C1 segment of cervical spinal cord (tissue), 14 donors: ENCODE data around the gene S100A4.
"Not testable (repeated sequence)": the region's sequence is repeated elsewhere in the genome, so short reads cannot be mapped to it uniquely, and the experiment has no call there.

Experiments used
- DNase-seq, 14 donors: peaks; one replicate each; lab custom pipeline; 2025; lab: John Stamatoyannopoulos, UW

Gene S100A4

DNA sequence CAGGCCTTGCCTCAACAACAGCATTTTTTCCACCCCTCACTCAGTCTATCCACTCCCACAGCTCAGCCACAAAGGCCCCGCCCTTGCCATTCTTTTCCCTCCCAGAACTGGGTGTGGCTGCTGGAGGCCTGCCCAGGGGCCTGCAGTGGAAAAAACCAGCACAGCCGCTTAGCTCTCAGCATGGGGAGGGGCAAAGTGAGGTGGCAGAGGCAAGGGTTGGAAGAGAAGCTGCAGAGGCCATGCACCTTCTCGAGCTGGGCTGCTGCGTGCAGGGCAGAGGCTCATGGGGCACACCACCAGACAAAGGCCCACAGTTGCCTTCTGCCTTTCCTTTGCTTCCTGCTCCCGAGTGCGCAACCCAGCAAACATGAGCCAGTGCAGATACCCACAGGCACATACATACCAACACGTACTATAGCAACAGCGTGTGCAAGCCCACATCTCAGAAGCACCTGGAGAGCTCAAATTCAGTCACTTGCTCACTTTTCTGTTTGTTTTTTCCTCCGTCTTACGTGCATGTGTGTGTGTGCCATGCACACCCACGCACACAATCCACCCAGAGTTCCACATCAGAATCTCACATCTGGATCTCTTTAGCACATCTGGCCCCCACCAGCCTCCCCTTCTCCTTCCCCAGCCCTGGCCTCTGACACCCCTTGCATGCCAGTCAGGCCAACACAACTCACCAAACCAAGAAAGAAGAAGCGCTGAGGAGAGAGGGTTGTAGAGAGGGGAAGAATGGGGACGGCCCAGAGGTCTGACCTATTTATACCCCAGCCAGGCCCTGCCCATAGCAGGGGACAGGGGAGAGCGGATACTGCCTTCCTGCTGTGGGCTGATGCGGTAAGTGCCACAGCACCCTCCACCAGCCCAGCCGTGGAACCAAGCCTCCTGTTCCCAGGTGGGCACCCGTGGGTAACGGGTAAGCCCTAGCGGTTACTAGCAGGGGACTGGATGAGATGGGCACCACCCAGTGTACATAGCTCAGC, at the start of gene S100A4:
Gene S100A4 (minus strand): TSS at position 740 of the 989 bp plus-strand sequence. CDS start 1,012 bp downstream, outside the sequence.
- DNase-seq = peak in 10 of 14 donors; percentile 6 to 76 (median 32)

DNA sequence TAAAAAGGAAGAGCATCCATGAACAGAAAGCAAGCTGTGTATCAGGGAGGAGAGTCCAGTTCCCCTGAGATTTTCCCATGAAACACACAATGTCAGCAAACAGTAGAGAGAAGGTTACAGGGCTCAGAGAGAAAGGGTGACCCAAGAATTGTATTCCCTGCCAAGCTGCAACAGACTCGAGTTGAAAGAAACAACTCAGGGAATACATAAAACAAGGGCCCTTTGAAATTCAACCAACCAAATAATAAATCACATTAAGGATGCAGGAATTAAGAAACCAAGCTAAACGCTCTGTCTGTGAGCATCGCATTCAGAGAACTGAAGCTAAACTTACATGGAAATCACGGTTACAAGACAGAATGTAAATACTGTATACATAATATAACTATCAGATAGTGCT, 47.1 kb upstream of the S100A4 start:
- DNase-seq = no peak

DNA sequence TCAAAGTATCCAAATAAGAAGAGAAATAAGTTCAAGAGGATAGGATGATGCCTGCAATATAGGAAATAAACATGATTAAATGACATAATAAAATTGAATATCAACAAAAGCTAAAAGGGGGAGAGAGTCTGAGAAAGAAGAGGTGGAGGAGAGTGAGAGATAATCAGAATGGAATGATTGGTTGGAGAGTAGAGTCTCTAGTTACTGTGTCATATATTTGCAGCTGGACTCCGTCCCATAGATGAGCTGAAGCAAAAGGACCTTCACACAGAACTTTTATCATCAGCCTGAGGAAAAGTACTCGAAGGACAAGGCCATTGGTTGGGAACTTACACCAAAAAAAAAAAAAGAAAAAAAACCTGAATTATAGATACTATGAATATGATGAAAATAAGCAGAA, 42.9 kb upstream of the S100A4 start:
- DNase-seq = no peak

DNA sequence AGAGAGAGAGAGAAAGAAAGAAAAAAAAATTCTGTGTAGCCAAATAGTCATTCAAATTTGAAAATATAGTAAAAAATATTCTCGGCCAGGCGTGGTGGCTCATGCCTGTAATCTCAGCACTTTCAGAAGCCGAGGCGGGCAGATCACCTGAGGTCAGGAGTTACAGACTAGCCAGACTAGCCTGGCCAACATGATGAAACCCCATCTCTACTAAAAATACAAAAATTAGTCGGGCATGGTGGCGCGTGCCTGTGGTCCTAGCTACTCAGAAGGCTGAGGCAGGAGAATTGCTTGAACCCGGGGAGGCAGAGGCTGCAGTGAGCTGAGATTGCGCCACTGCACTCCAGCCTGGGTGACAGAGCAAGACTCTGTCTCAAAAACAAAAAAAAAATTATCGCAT, 42.4 kb upstream of the S100A4 start:
- not testable (repeated sequence) for DNase-seq

DNA sequence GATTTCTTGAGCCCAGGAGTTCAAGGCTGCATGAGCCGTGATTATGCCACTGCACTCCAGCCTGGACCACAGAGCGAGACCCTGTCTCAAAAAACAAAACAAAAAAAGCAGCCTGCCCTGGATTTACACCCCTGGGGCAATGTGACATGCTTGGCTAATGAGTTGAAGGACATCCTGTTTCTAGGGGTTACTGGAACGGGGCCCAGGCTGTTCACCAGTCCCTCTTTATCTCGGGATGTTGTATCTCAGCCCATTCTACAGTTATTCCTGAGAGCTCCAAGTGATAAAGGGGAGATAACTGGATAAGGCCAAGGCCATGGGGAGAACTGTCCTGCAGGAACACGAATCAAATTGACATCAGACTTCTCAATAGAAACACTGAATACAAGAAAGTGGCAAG, 41.7 kb upstream of the S100A4 start:
- DNase-seq = no peak

DNA sequence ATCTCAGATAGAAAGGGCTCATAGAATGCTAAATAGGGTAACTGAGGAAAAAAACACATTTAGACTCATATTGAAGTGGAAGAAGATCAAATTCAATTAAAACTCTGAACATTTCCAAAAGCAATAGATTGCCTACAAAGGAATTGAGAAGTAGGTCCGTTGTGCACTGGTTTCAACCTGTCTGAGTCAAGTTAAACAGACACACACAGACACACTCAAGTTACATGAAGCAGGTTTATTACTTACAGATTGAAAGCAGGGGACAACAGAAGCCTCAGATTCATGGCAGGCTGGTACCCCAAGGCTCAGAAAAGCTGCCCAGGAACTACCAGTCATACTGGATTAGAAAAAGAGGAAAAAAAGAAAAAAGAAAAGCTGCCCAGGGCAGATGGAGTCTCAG, 40.7 kb upstream of the S100A4 start:
- no peak for DNase-seq

DNA sequence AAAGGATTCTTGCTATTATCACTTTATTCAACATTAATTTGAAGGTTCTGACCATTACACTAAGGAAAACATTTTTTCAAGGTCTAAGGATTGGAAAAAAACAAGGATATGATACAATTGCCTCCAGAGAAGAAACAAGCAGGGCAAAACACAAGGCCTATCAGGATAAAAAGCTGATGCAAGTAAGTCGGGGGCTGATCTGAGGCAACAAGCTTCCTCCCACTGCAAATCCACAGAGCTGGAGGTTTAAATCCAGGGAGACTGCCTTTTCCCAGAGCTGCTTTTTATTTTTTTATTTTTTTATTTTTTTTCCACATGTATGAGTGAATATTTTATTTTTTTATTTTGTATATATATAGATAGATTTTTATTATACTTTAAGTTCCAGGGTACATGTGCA, 39.4 kb upstream of the S100A4 start:
- DNase-seq = no peak

DNA sequence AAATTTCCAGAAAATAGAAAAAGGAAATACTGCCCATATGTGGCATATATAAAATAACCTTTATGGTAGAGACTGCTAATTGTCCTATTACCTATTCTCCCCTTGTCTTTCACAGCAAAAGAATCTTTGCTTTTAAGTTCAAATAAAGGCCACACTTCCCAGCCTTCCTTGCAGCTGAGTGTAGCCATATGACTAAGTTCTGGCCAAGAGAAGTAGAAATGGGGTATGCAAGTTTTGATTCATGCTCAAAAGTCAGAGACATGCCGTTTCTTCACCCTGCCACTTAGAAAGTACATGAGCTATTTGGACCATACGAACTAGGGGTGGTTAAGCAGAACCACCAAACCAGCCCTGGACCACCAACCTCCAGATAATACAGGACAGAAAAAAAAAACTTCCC, 38.4 kb upstream of the S100A4 start:
- DNase-seq = no peak

DNA sequence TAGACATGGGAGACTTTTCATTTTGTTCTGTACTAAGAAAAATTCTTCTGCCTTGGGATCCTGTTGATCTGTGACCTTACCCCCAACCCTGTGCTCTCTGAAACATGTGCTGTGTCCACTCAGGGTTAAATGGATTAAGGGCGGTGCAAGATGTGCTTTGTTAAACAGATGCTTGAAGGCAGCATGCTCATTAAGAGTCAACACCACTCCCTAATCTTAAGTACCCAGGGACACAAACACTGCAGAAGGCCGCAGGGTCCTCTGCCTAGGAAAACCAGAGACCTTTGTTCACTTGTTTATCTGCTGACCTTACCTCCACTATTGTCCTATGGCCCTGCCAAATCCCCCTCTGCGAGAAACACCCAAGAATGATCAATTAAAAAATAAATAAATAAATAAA, 37.9 kb upstream of the S100A4 start:
- DNase-seq = not testable (repeated sequence)

DNA sequence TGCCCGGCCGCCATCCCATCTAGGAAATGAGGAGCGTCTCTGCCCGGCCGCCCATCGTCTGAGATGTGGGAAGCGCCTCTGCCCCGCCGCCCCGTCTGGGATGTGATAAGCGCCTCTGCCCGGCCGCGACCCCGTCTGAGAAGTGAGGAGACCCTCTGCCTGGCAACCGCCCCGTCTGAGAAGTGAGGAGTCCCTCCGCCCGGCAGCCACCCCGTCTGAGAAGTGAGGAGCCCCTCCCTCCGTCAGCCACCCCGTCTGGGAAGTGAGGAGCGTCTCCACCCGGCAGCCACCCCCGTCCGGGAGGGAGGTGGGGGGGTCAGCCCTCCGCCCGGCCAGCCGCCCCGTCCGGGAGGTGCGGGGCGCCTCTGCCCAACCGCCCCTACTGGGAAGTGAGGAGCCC, 37.2 kb upstream of the S100A4 start:
- not testable (repeated sequence) for DNase-seq

DNA sequence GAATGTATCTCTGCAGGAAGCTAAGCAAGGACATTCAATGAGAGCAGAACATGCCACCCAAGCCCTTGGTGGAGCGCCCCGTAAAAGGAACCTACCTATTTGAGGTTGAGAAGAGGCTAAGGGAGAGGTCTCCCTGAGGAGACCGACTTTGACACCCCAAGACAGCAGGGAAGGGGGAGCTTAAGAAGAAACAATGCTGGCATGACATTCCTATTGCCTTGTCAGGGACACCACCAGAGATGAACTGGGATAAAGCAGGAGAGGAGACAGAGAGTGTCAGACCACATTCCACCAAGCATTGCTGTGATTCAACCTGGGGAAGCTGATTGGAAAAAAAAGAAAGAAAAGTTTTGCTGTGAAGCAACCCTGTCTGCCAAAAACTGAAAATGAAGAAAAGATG, 33.3 kb upstream of the S100A4 start:
- no peak for DNase-seq

DNA sequence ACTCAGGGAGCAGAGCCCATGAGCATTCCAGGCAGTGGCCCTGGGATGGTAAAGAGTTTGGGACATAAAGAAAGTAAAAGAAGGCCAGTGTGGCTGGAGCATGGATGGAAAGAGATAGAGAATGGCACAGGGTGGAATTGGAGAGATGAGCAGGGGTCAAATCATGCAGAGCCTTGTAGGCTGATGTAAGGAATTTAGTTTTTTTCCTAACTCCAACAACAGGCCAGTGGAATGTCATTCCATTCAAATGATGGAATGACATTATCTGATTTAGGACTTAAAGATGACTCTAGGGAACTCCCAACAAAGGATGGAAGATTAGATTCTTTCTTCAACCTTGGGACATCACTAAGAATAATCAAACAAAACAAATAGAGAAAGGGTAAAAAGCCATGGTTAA, 32.9 kb upstream of the S100A4 start:
- no peak for DNase-seq

DNA sequence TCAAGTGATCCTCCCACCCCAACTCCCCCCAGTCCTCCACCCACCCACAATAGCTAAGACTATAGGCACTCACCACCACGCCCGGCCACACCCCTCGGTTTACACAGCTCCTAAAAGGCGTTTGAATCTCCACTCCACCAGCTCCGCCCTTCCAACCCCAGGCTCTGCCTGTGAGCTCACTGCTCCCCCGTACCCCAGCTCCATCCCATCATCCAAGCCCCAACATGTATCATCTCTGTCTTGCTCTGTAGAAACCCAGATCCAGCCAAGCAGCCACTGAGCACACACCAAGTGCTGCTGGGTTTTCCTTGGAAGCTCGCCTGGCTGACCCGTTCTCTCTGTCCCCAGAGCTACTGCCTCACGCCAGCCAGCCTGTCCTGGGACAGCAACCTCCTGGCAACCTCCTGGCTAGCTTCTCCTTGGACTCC, 32.0 kb upstream of the S100A4 start:
- DNase-seq = peak in 7 of 14 donors; percentile 5 to 67 (median 31)

DNA sequence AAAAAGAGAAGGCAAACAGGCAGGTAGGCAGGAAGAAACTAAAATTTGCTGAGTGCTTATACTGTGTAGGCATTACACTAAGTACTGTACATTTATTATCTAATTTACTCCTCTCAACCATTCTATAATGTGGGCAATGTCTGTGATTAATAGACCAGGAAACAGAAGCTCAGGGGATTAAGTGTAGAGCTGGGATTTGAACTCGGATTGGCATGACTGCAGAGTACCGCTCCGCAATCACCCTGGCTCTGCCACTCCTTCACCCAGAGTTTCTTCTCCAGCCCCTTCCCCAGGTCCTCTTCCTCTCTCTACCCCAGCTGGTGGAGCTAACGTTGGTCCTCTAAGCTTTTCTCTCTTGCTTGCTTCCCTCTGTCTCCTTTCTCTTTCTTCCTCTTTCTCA, 31.5 kb upstream of the S100A4 start:
- DNase-seq = no peak

DNA sequence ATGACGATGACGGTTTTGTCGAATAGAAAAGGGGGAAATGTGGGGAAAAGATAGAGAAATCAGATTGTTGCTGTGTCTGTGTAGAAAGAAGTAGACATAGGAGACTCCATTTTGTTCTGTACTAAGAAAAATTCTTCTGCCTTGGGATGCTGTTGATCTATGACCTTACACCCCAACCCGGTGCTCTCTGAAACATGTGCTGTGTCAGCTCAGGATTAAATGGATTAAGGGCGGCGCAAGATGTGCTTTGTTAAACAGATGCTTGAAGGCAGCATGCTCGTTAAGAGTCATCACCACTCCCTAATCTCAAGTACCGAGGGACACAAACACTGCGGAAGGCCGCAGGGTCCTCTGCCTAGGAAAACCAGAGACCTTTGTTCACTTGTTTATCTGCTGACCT, 29.9 kb upstream of the S100A4 start:
- DNase-seq = not testable (repeated sequence)

DNA sequence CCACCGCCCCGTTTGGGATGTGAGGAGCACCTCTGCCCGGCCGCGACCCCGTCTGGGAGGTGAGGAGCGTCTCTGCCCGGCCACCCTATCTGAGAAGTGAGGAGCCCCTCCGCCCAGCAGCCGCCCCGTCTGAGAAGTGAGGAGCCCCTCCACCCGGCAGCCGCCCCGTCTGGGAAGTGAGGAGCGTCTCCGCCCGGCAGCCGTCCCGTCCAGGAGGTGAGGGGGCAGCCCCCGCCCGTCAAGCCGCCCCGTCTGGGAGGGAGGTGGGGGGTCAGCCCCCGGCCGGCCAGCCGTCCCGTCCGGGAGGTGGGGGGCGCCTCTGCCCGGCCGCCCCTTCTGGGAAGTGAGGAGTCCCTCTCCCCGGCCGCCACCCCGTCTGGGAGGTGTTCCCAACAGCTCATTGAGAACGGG, 29.5 kb upstream of the S100A4 start:
- DNase-seq = not testable (repeated sequence)

DNA sequence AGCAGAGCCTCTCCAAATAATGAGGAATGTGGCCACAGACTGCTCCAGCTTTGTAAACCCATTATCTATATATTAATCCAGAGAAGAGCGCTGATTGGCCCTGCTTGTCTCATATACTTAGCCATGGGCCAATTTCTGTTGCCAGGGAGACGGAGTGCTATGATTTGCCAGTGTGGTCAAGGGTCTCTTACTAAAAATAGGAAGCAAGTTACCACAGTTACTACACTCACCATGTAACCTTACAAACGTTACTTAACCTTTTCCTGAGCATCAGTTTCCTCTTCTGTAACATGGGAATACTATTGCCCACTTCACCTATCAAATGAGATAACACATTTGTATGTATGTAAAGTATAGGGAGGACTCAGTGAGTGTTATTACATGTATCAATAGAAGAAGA, 27.7 kb upstream of the S100A4 start:
- DNase-seq = no peak

DNA sequence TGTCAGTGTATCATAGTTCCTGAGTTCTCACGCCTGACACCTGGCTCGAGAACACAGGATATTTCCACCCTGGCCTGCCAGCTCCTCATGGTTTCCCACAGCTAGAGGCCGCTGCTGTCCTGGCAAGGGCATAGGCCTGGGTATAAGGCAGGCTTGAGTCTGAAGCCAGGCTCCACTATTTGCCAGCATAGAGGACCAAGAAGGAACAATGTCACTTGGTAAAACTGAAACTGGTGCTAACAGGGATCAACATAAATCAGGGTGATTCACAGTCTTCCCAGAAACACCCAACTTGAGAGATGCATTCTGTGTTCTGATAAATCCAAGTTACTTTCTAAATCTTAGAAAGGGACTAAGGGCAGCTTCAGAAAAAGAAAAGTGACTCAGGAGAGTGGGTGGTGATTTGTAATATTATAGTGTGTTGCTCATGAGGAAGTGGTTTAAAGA, 27.0 kb upstream of the S100A4 start:
- DNase-seq = peak in 12 of 14 donors; percentile 23 to 83 (median 62)

DNA sequence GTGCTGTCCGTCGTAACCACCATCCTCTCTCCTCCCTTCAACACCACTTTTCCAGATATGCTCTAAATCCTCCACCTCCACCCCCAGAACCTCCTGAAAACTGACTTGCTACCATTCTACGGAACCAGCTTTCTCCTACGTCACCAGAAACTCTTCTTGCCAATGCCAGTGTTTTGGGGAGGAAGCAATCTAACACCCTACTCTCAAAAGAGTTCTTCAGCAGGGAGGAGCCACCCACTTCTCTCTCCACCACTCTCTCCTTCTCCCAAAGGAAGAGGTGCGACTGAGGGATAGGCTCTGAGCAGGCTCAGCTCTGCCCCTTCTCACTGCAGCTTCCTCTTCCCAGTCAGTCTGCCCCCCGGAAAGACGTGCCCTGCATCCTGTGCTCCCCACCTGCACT, 26.1 kb upstream of the S100A4 start:
- DNase-seq = no peak

DNA sequence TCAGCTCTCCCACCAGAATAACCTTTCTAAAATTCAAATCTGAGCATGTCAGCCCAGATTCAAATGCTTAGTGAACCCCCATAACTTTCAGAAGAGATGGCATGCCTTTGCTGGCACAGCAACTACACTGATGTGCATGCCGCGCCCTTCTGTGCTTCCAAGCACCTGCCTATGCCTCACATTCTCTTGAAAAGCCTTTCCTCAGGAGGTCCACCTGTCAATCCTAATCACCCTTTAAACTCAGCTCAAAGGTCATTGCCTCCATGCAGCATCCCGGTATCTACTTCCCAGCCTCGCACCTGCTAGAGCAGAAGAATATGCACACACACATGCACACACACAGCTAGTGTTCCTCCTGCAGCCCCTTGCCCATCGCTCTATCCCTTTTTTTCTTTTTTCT, 25.3 kb upstream of the S100A4 start:
- no peak for DNase-seq

DNA sequence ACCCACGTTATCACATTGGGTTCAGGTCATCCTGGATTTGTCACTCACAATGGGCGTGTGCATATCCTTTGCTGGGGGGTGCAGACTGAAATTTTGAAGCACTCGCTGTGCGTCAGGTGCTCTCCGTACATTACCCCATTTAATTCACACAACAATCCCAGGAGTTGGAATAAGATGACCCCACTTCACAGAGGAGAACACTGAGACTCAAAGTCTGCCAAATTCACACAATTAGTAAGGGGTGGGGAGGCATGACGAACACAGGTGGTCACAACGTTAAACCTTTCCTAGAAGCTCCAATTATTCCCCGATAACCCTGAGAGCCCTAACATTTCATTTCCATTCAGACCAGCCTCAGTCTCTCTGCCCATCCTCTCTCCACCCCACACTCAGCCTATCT, 23.9 kb upstream of the S100A4 start:
- DNase-seq = no peak

DNA sequence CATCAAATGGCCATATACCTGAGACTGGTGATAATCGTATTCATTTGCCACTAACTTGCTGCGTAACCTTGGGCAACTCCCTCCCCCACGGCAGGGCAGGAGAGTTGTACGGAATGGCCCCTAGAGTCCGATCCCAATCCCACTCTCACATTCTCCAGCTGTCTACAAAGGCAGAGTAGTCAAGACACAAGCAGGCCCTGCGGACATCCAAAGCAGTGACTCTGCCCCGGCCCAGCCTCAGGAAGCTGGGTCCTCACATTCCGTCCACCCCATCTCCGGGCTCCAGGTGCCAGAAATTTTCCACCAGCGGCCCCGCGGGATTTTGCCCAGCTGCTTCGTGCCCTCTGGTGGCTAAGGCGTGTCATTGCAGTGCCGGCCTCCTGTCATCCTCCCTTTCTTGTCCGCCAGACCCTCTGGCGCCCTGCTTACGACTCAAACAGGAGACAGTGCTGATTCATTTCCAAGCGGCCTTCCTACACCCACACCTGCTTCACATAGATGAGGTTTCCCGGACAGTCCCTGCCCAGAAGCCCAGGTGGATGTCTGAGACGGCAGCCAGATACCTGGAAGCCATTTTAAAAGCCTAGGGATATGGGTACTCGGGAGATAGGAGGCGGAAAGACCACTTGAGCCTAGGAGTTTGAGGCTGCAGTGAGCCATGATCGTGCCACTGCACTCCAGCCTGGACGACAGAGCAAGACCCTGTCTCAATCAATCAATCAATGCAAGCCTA, 22.9 kb upstream of the S100A4 start:
- peak in 13 of 14 donors; percentile 24 to 85 (median 73) for DNase-seq
